ENCODE measurements around the gene WDFY2. TPM values are rescaled to one million over a fixed set of nuclear protein-coding genes. Genes with fewer than 3 reads are reported as not detected.

Gene WDFY2
- total RNA-seq, 1 experiment from 2014 or later = 45.5 TPM

- Histone ChIP-seq H3K36me3 (ENCODE audit: insufficient read depth, low read length, poor library complexity, severe bottlenecking) (no peaks in the 10 kb centered on the region), H3K4me3 (ENCODE audit: low read depth, low read length, poor library complexity, severe bottlenecking) (no peak overlapping the region), H3K27me3 (replicated peaks; ENCODE audit: insufficient read depth, low read depth, low read length, poor library complexity) (no peaks in the 10 kb centered on the region), H3K27ac (ENCODE audit: low read depth, low read length, poor library complexity, severe bottlenecking) (no peak overlapping the region), H3K4me1 (ENCODE audit: insufficient read depth, low read length, poor library complexity, severe bottlenecking) (peaks cover 21% of the 10 kb centered on the region), H3K9me3 (ENCODE audit: low read depth, low read length, poor library complexity, severe bottlenecking) (no peaks in the 10 kb centered on the region)
- TF ChIP-seq EZH2 (IDR thresholded peaks at IDR 0.05; ENCODE audit: borderline replicate concordance, low read depth, low read length, poor library complexity, severe bottlenecking) = no peak
- no peak for TF ChIP-seq CTCF (conservative IDR thresholded peaks at IDR 0.05; ENCODE audit: low read depth, low read length)
- POLR2A ChIA-PET (ENCODE audit: low non-redundant PET) = no interaction called here
- no TSS peak for BruUV-seq (replicated peaks)
- CTCF ChIA-PET = no interaction called here
- peak; percentile 33 for DNase-seq (ENCODE audit: low spot score)
- intact Hi-C loops (cut with micrococcal nuclease; ENCODE audit: unreplicated experiment) = loop anchor here (10.0 kb wide), 1 partner anchor 662 kb away; no protein-coding TSS in a partner anchor
Measured at GRCh38 chr13:51806566-51806965, 222.3 kb downstream of the WDFY2 start.

DNA sequence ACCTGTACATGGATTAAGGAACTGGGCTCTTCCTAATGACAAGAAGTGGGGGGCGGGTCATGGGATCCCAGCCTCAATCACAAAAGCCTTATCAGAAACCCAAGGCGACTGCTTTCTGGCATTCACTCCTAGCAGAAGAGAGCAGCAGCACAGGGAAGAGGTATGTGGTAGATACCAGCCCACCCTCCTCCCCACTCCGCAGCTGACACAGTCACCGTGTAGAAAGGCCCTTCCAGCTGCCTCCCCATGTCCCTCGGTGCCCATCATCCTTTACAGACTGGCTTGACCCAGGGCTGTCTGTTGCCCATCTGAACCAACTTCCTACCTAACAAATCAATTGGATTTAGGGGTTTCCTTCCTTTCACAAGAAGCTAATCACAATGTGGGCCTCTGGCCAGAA lies 222.8 kb downstream of the WDFY2 start:
- DNase-seq (ENCODE audit: low spot score) = no peak
- Histone ChIP-seq H3K9me3 (ENCODE audit: low read depth, low read length, poor library complexity, severe bottlenecking) (no peaks in the 10 kb centered on the region), H3K27me3 (replicated peaks; ENCODE audit: insufficient read depth, low read depth, low read length, poor library complexity) (no peaks in the 10 kb centered on the region), H3K4me1 (ENCODE audit: insufficient read depth, low read length, poor library complexity, severe bottlenecking) (peaks cover 21% of the 10 kb centered on the region), H3K27ac (ENCODE audit: low read depth, low read length, poor library complexity, severe bottlenecking) (no peak overlapping the region), H3K4me3 (ENCODE audit: low read depth, low read length, poor library complexity, severe bottlenecking) (no peak overlapping the region), H3K36me3 (ENCODE audit: insufficient read depth, low read length, poor library complexity, severe bottlenecking) (no peaks in the 10 kb centered on the region)
- BruUV-seq (replicated peaks) = no TSS peak
- no peak for TF ChIP-seq CTCF (conservative IDR thresholded peaks at IDR 0.05; ENCODE audit: low read depth, low read length)
- no peak for TF ChIP-seq EZH2 (IDR thresholded peaks at IDR 0.05; ENCODE audit: borderline replicate concordance, low read depth, low read length, poor library complexity, severe bottlenecking)
- POLR2A ChIA-PET (ENCODE audit: low non-redundant PET) = no interaction called here
- intact Hi-C loops (cut with micrococcal nuclease; ENCODE audit: unreplicated experiment) = loop anchor here (10.0 kb wide), 1 partner anchor 662 kb away; no protein-coding TSS in a partner anchor
- CTCF ChIA-PET = no interaction called here

- Histone ChIP-seq H3K27ac (ENCODE audit: low read depth, low read length, poor library complexity, severe bottlenecking) (no peak overlapping the region), H3K4me3 (ENCODE audit: low read depth, low read length, poor library complexity, severe bottlenecking) (no peak overlapping the region), H3K9me3 (ENCODE audit: low read depth, low read length, poor library complexity, severe bottlenecking) (no peaks in the 10 kb centered on the region), H3K4me1 (ENCODE audit: insufficient read depth, low read length, poor library complexity, severe bottlenecking) (peaks cover 8% of the 10 kb centered on the region), H3K27me3 (replicated peaks; ENCODE audit: insufficient read depth, low read depth, low read length, poor library complexity) (no peaks in the 10 kb centered on the region), H3K36me3 (ENCODE audit: insufficient read depth, low read length, poor library complexity, severe bottlenecking) (no peaks in the 10 kb centered on the region)
- intact Hi-C loops (cut with micrococcal nuclease; ENCODE audit: unreplicated experiment) = loop anchor here (10.0 kb wide), 1 partner anchor 664 kb away; no protein-coding TSS in a partner anchor
- ChIA-PET POLR2A (ENCODE audit: low non-redundant PET) (no interaction called here), CTCF (no interaction called here)
- DNase-seq (ENCODE audit: low spot score) = no peak
- no TSS peak for BruUV-seq (replicated peaks)
- TF ChIP-seq EZH2 (IDR thresholded peaks at IDR 0.05; ENCODE audit: borderline replicate concordance, low read depth, low read length, poor library complexity, severe bottlenecking) (no peak), CTCF (conservative IDR thresholded peaks at IDR 0.05; ENCODE audit: low read depth, low read length) (no peak)
Measured at GRCh38 chr13:51808811-51809210, 224.5 kb downstream of the WDFY2 start.
